Midbrain (tissue), 1 donor: ENCODE data around the gene B3GNT7.
"Not testable (repeated sequence)": the region's sequence is repeated elsewhere in the genome, so short reads cannot be mapped to it uniquely, and the experiment has no call there.

ENCODE experiments used
- DNase-seq: peaks from one replicate; lab custom pipeline; 2025; lab: John Stamatoyannopoulos, UW

B3GNT7 gene

DNA sequence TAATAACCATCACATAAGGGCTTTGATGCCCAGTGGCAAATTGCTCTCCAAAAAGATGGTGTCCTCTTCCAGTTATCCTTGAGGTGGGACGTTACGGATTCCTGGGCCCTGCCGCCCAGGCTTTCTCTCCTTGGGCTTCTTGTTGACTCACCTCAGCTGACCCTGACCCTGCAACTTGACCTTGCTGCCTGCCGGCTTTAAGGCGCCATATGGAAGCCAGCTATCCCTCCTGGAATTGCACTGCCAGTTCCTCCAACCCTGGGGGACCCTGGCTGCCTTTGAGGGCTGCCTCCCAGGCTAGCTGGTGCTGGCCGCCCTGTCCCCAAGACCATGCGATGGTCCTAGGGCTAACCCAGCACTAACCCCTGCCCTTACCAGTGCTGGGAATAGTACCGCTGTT lies 28.3 kb upstream of the B3GNT7 start:
- no peak for DNase-seq

DNA sequence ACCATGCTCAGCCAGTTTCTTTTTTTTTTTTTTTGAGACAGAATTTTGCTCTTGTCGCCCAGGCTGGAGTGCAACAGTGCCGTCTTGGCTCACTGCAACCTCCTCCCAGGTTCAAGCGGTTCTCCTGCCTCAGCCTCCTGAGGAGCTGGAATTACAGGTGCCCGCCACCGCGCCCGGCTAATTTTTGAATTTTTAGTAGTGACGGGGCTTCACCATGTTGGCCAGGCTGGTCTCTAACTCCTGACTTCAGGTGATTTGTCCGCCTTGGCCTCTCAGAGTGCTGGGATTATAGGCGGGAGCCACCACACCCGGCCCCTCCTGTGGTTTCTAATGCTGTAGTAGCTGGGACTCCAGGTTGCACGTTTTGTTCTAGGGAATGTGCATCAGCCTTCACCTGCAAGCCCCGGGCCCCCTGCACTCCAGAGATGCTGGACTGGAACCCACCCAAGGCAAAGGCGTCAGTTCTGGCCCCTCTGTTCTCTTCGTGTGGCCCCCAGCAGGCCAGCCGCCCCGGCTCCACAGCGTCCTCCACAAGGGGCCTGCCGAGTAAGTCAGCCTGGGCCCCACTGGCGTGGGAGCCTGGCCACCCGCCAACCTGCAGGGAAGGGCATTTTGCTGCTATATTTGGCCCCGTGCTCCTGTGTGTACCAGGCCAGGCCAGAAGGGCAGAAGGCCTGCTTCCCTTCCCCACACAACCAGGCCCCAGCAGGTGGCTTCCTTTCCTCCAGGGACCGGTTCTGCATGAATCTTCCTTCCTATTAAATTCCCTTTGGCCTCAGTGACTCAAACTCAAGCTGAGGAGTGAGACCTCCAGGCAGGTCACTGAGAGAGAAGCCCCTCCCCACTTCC lies 25.7 kb upstream of the B3GNT7 start:
- no peak for DNase-seq

DNA sequence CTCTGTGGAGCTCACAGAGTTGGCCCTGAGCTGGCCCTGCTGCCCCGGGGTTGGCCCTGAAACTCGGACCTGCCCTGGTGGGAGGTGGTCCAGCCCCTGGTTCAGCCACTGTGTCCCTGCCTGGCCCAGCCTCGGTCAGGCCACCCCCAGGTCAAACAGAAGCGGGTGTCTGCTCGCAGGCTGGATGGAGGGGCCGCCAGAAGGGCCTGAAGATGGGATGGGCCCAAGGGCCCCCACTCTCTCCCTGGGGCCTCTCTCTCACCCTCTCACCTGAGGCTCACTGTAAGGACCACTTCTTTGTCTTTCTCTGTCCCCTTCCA lies 25.1 kb upstream of the B3GNT7 start:
- DNase-seq = no peak

DNA sequence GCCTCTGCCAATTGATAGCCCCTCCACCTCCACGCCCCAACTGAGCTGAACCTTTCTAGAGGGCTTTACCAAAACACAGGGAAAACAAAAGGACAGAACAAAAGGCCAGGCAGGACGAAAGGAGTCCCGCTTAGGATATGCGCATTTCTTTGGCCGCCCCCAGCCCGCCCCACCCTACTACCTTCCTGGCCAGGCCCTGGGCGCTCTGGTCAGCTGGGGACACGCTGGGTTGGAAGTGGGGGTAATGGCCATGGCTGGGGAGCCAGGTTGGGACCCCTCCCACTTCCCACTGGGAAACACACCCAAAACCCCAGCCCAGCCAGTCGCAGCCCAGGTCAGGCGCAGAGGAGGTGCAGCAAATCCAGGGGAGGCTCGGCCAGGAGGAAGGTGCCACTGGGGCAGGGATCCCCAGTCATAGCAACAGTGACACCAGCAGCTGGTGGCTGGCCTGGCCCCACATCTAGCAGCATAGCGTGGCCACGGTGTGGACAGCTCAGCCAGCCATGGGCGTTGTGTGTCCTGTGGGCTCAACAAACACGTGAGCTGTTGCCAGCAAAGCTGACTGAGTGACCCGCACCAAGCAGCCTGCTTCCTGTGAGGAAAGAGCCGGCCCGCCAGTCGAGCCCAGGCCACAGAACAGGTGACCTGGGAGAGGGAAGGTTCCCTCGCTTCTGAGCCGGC lies 24.6 kb upstream of the B3GNT7 start:
- DNase-seq = no peak

- DNase-seq = peak; percentile 23
Observed at GRCh38 chr2:231371430-231372054, 24.0 kb upstream of the B3GNT7 start.

DNA sequence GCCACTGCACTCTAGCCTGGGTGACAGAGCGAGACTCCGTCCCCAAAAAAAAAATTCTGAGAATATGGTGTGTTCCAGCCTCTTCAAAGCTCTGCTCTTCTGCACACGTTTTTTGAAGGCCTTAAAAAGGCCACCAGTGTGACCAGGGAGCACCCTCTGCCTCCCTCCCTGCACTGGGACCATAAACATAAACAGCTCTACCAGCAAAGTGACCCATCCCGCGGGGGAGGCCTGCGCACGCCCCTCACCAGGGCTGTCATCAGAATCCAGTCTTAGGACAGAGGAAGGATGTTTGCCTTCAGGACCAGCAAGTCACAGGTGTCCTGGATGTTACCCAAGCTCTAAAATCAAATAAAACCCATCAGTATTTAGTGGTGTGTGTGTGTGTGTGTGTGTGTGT lies 23.2 kb upstream of the B3GNT7 start:
- no peak for DNase-seq

- no peak for DNase-seq
Observed at GRCh38 chr2:231373184-231373583, 22.3 kb upstream of the B3GNT7 start.

GRCh38 chr2:231373786-231374349 lies 21.6 kb upstream of the B3GNT7 start:
- no peak for DNase-seq

GRCh38 chr2:231374771-231375170 lies 20.7 kb upstream of the B3GNT7 start:
- no peak for DNase-seq

DNA sequence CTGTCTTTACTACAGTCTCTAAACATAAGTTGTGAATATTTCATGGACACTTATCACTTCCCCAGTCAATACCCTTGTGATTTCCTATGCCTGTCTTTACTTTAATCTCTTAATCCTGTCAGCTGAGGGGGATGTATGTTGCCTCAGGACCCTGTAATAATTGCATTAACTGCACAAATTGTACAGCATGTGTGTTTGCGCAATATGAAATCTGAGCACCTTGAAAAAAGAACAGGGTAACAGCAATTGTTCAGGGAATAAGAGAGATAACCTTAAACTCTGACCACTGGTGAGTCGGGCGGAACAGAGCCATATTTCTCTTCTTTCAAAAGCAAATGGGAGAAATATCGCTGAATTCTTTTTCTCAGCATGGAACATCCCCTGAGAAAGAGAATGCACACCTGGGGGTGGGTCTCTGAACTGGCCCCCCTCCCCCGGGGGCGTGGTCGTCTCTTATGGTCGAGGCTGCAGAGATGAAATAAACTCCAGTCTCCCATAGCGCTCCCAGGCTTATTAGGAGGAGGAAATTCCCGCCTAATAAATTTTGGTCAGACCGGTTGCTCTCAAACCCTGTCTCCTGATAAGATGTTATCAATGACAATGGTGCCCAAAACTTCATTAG lies 19.4 kb upstream of the B3GNT7 start:
- DNase-seq = not testable (repeated sequence)

DNA sequence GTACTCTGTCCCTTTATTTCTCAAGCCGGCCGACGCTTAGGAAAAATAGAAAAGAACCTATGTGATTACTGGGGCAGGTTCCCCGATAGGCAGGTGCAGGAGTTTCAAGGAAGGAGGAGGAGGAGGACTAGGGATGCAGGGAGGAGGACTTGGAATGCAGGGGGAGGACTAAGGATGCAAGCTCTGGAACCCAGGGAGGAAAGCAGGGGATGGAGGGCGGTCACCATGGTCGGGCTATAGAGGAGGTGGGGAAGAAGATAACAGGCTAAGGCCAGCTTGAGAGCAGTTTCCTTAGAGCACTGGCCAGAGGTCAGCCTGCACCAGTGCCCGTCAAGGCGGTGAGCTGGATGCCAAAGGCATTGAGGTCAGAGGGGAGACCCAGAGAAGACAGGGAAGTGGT lies 18.7 kb upstream of the B3GNT7 start:
- no peak for DNase-seq

- no peak for DNase-seq
Observed at GRCh38 chr2:231378026-231378722, 17.3 kb upstream of the B3GNT7 start.

DNA sequence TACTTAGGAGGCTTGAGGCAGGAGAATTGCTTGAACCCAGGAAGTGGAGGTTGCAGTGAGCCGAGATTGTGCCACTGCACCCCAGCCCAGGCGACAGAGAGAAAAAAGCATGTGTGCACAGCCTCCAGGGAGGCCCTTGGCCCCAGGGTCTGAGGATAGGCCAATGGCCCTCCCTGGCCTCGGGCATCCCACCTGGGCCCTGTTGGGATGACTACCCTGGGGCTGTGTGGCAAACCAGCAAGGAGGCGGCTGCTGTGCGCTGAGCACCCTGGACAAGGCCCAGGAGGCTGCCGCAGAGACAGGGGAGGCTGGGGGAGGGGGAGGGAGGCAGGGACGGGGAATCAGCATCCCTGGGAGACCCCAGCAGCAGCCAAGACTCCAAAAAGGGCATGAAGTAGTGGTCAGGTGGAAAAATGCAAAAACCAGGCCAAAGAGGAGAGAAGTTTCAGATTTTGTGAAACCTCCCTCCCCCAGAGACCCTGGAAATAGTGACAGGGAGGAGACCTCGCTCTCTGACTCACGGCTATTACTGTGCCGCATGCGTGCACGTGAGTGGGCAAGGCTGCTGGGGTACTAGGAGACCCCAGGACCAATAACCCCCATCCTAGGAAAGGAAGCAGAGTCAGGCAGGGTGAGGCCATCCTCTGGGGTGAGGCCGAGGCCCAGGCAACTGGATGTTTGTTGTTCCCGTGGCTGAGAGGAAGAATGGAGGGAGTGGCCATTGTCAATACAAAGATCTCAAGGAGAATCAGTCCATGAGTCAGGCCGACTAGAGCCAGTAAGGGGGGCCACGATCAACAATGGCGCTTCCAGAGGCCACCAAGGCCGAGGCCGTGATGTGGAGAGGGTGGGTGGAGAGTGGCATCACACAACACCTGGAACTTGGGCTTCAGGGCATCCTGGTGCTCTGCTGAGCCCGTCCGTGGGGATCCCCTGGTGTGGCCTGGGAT lies 16.0 kb upstream of the B3GNT7 start:
- DNase-seq = peak; percentile 38

GRCh38 chr2:231380307-231380706 lies 15.2 kb upstream of the B3GNT7 start:
- no peak for DNase-seq

DNA sequence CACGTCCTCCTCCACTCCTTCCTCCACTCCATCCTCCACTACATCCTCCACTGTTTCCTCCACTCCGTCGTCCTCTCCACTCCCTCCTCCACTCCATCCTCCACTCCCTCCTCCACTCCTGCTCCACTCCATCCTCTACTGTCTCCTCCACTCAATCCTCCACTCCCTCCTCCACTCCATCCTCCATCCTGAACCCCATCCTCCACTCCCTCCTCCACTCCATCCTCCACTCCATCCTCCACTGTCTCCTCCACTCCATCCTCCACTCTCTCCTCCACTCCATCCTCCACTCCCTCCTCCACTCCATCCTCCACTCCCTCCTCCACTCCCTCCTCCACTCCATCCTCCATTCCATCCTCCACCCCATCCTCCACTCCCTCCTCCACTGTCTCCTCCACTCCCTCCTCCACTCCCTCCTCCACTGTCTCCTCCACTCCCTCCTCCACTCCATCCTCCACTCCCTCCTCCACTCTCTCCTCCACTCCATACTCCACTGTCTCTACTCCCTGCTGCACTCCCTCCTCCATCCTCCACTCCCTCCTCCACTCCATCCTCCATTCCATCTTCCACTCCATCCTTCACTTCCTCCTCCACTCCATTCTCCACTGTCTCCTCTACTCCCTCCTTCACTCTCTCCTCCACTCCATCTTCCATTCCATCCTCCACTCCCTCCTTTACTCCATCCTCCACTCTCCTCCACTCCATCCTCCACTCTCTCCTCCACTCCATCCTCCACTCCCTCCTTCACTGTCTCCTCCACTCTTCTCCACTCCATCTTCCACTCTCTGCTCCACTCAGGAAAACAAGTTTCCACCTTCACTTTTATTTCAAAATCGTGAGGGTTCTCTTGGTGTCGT lies 14.3 kb upstream of the B3GNT7 start:
- DNase-seq = no peak

DNA sequence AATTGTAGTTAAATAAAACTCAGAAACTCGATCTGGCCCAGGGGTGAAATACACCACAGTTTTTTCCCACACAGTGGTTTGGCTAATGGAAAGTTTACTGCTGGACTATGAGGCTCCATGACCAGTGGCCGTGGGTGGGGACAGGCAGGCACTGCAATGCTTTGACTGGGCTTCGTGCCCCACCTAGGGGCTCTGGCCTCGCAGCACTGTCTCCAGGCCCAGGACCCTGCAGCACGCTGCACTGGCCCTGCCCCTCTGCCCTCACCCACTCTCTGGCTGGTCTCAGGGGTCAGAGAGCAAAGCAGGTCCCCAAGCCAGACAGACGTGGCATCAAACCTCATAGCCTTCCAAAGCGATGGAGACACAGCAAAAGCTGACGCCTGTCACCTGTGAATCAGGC lies 13.4 kb upstream of the B3GNT7 start:
- no peak for DNase-seq

DNA sequence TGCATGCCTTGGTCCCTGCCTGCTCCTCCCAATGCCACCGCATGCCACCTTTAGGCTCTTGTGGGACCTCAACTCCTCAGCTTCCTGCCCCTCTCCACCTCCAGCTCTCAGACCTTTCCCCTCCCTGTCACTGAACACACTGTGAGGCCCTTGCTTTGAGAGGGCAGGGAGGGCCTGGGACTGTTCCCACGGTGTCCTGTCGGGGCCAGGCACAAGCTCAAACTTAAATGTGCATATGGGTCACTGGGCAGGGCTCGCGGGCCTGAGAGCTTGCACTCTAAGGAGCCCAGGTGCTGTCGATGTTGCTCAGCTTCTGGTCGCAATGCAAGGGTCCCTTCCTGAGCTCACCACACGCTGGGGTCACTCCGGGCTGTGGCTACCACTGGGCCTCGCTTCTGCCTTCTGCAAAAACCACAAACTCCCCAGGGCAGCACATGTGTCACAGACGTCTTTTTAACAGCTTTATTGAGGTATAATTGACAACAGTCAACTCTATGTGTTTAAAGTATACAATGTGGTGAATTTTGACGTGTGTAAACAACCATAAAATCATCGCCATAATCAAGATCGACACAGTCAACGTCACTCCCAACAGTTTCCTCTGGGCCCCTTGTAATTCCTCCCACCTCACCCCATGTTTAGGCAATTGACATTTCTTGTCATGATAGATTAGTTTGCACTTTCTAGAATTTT lies 11.9 kb upstream of the B3GNT7 start:
- no peak for DNase-seq

DNA sequence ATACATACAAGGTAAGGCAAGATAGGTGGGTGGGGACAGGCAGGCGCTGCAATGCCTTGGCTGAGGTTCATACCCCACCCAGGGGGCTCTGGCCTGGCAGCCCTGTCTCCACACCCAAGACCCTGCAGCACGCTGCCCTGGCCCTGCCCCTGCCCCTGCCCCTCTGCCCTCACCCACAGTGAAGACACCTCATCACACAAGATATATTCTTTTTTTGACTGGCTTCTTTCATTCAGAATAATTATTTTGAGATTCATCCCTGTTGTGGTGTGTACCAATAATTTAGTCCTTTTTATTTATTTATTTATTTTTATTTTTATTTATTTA lies 11.4 kb upstream of the B3GNT7 start:
- no peak for DNase-seq

- no peak for DNase-seq
Observed at GRCh38 chr2:231384970-231385369, 10.5 kb upstream of the B3GNT7 start.
